Body of pancreas (tissue), 4 donors: ENCODE results near the gene ZNF469.

Source experiments
- CTCF ChIP-seq, 7 experiments: fragments of 450-650 bp in 4 of 7; fragments of 200-600 bp in 3 of 7; sonication (generic) in 3 of 7; IDR thresholded peaks; one replicate each; pipeline ENCODE4 v1.5.1; 2016 to 2019; ENCODE audit warnings: antibody characterized with exemption in 7 of 7
- POLR2A ChIP-seq, 3 donors: fragments of 450-650 bp; IDR thresholded peaks; one replicate each; pipeline ENCODE4 v1.6.1; 2016; ENCODE audit warnings: antibody characterized with exemption in 3 of 3, mild to moderate bottlenecking in 2 of 3

- no peak for TF ChIP-seq POLR2A (IDR thresholded peaks at IDR 0.05)
- no peak for TF ChIP-seq CTCF (IDR thresholded peaks at IDR 0.05)
These were observed 33.9 kb downstream of the ZNF469 start for GRCh38 chr16:88416686-88417085.
